Muscle of leg (tissue), 11 donors: Measurements from ENCODE around the gene KCNJ10. TPM values are rescaled to one million over a fixed set of nuclear protein-coding genes. Genes with fewer than 3 reads are reported as not detected.

Experiments
- DNase-seq: peaks from one replicate; pipeline ENCODE4 v3.0.0; 2013
- H3K27ac ChIP-seq: one replicate; pipeline ENCODE4 v1.5.1; 2013; ENCODE audit warnings: mild to moderate bottlenecking, low read length, control low read depth
- H3K27me3 ChIP-seq: one replicate; pipeline ENCODE4 v1.6.1; 2013; ENCODE audit warnings: low read length; ENCODE audit not compliant: control insufficient read depth, insufficient read depth
- H3K36me3 ChIP-seq: one replicate; pipeline ENCODE4 v1.6.1; 2013; ENCODE audit warnings: low read length; ENCODE audit not compliant: control insufficient read depth, insufficient read depth
- H3K4me1 ChIP-seq: one replicate; pipeline ENCODE4 v1.6.1; 2013; ENCODE audit warnings: low read length; ENCODE audit not compliant: control insufficient read depth, insufficient read depth
- H3K4me3 ChIP-seq: one replicate; pipeline ENCODE4 v1.5.1; 2013; ENCODE audit warnings: low read length, control low read depth
- H3K9me3 ChIP-seq: replicated peaks from 2 replicates; pipeline ENCODE4 v1.6.1; 2013; ENCODE audit warnings: low read depth, low read length; ENCODE audit not compliant: control insufficient read depth
- WGBS: methylation state at CpG from one replicate; pipeline ENCODE4 v1.1.5; 2013; ENCODE audit warnings: missing lambda C conversion rate; ENCODE audit not compliant: insufficient coverage; 5-methylcytosine and 5-hydroxymethylcytosine counted together
- polyA plus RNA-seq, 8 donors: library from polyadenylated mRNA; unstranded; fragments of 120-200 nt; gene quantifications; one replicate each; pipeline versions ENCODE4 v1.2.1 to v1.2.3, GENCODE V29; 2013; ENCODE audit warnings: inconsistent platforms in 1 of 8, low replicate concordance in 1 of 8; ENCODE audit not compliant: insufficient read length in 8 of 8, insufficient read depth in 1 of 8
- total RNA-seq: library from RNA; stranded (reverse); fragments of 120-200 nt; gene quantifications from one replicate; pipeline ENCODE4 v1.2.4, GENCODE V29; 2013

The KCNJ10 gene
- total and polyA plus RNA-seq, 9 donors = 0.30 to 1.6 (median 0.64) TPM

DNA sequence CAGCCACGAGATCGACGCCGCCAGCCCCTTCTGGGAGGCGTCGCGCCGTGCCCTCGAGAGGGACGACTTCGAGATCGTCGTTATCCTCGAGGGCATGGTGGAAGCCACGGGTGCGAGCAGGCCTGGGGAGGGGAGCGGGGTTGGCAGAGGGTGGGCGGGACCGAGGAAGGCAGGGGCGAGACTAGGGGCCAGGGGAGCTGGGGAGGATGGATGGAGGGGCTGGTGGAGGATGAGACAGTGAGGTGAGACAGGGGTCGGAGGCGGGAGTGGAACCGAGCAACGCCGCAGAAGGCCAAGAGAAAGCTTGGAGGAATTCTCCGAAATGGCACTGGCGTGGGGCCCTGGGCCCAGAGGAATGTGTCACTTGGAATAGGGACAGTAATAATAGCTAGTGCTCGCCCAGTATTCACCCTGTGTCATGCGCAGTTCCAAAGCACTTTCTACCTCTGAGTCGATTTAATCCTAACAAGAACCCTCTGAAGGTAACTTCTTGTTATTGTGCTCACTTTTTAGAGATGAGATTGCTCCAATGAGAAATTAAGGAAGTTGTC, 14.9 kb upstream of the KCNJ10 start:
- H3K4me1 ChIP-seq = peaks cover 13% of the 10 kb centered on the region
- DNase-seq = no peak
- peaks cover 40% of the 10 kb centered on the region for H3K27me3 ChIP-seq
- H3K4me3 ChIP-seq = no peak overlapping the region
- WGBS = 83% methylated on average over 26 of the region's 30 CpGs
- no peak overlapping the region for H3K27ac ChIP-seq
- H3K9me3 ChIP-seq = no peaks in the 10 kb centered on the region
- H3K36me3 ChIP-seq = peaks cover 9% of the 10 kb centered on the region

DNA sequence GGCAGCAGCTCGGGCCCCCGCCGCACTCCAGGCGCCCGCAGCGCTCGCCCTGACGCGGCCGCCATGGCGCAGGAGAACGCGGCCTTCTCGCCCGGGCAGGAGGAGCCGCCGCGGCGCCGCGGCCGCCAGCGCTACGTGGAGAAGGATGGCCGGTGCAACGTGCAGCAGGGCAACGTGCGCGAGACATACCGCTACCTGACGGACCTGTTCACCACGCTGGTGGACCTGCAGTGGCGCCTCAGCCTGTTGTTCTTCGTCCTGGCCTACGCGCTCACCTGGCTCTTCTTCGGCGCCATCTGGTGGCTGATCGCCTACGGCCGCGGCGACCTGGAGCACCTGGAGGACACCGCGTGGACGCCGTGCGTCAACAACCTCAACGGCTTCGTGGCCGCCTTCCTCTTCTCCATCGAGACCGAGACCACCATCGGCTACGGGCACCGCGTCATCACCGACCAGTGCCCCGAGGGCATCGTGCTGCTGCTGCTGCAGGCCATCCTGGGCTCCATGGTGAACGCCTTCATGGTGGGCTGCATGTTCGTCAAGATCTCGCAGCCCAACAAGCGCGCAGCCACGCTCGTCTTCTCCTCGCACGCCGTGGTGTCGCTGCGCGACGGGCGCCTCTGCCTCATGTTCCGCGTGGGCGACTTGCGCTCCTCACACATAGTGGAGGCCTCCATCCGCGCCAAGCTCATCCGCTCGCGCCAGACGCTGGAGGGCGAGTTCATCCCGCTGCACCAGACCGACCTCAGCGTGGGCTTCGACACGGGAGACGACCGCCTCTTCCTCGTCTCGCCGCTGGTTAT, 14.2 kb upstream of the KCNJ10 start:
- peak; percentile 60 for DNase-seq
- peak overlapping the region; percentile 26 for H3K4me3 ChIP-seq
- H3K9me3 ChIP-seq = no peaks in the 10 kb centered on the region
- H3K27me3 ChIP-seq = peaks cover 40% of the 10 kb centered on the region
- WGBS = 20% methylated on average over 96 of the region's 96 CpGs
- no peak overlapping the region for H3K27ac ChIP-seq
- H3K4me1 ChIP-seq = peaks cover 13% of the 10 kb centered on the region
- H3K36me3 ChIP-seq = peaks cover 8% of the 10 kb centered on the region

DNA sequence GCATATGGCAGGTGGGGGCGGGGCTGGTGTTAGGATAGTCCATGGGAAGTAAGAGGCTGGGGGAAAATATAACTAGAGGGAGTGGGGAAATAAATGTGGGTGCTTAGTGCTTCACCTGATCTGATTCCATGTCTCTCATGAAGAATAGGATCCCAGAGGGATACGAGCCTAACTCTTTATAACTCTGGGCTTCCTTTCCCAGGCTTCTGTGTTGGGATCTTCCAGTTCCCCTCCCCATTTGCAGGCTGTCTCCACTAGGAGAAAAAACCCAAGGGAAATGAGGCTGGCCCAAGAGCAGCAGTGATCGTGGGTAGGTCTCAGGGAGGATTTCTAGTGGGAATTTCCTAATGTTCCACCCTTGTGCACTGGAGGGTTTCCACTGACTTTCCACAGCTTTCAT, 13.0 kb upstream of the KCNJ10 start:
- Histone ChIP-seq H3K27me3 (peaks cover 44% of the 10 kb centered on the region), H3K9me3 (no peaks in the 10 kb centered on the region), H3K4me3 (no peak overlapping the region), H3K36me3 (peaks cover 2% of the 10 kb centered on the region), H3K27ac (no peak overlapping the region), H3K4me1 (peaks cover 22% of the 10 kb centered on the region)
- WGBS = 57% methylated on average over 3 of the region's 3 CpGs
- no peak for DNase-seq

DNA sequence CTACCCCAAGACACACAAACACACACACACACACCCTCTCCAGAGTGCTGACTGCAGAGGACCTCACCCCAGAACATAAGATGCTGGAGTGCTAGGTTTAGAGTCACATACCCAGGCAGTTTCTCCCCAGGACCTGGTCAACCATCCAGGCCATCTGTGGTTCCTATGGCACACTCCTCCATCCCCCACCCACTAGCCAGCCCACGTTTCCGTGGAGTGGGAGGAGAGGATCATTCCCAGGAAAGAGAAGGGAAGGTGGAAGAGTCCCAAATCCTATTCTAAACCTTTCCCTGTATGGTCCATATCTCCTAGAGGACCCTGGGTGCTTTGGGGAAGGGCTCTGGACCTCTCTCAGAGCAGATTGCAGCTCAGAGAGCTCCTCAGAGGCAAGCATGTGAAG, 12.5 kb upstream of the KCNJ10 start:
- Histone ChIP-seq H3K4me1 (peaks cover 23% of the 10 kb centered on the region), H3K4me3 (no peak overlapping the region), H3K36me3 (no peaks in the 10 kb centered on the region), H3K27ac (no peak overlapping the region), H3K9me3 (no peaks in the 10 kb centered on the region), H3K27me3 (peaks cover 44% of the 10 kb centered on the region)
- DNase-seq = no peak
- WGBS = no CpG with 5 or more reads among the region's 2 CpGs

DNA sequence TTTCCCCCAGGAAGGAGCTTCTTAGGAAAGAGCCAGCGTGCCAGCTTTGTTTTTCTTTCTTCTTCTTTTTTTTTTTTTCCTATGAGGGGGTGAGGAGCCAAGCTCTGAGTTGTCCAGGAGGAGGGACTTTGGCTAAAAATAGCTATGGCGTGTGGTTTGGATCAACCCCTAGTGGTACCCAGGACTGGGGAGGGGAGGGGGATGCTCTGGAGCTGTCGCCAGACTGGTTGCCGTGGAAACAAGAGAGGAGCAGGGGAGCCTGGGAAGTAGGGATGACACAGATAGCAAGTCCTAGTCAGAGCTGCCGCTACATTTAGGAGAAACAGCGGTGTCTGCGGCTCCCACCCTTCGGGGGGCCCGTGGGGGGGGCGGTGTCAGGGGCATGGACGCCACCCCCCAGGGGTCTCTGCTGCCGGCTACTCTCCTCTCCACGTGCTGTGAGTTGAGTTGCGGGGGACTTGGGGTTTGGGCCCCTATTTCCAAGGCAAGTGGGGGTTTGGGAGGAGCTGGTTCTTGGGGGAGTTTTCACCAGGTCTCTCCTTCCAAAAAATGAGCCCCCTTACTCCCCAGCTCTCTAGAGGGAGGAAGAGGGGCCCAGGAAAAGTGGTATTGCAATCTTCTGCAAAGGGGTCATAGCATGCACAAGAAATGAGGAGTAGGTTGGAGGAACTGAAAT, 11.4 kb upstream of the KCNJ10 start, which contains the start of gene KCNJ9:
Gene KCNJ9, plus strand, starts transcription at position 278 of the 676 bp plus-strand sequence. CDS start 2,493 bp downstream, outside the sequence.
- Histone ChIP-seq H3K27me3 (peaks cover 44% of the 10 kb centered on the region), H3K4me1 (peaks cover 23% of the 10 kb centered on the region), H3K27ac (no peak within 1 kb of the TSS), H3K4me3 (no peak within 1 kb of the TSS), H3K9me3 (no peaks in the 10 kb centered on the region), H3K36me3 (no peaks in the 10 kb centered on the region)
- no peak for DNase-seq
- 21% methylated on average over 8 of the region's 14 CpGs for WGBS

DNA sequence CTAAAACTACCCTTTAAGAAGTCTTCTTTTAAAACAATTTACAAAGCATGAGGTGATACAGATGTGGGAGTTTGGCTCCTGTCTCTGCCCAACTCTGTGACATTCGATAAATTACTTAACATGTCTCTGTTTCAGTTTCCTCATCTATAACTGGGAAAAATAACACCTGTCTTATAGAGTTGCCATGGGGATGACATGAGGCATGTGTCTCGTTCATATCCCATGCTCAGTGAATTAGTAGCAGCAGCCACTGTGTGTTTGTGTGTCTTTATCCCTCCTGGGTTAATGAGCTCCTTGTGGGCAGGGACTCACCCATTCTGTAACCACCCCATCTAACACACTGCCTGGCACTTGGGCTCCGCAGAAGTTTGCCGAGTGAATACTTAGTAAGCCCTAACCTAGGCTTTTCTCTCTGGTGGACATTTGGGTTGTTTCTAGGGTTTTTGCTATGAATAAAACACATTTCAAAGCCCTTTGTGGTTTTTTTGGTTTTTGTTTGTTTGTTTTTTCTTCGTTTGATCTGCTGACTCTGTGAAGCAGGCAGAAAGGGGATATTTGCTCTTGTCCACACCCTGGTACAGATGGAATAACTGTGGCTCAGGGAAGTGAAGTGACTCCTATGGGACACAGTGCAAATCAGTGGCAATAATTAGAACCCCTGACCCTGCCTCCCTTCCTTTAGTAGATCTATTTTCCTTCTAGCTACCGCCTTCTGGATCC, 10.6 kb upstream of the KCNJ10 start:
- DNase-seq = no peak
- H3K4me1 ChIP-seq = peaks cover 15% of the 10 kb centered on the region
- no peak overlapping the region for H3K4me3 ChIP-seq
- peaks cover 47% of the 10 kb centered on the region for H3K27me3 ChIP-seq
- H3K27ac ChIP-seq = no peak overlapping the region
- no peaks in the 10 kb centered on the region for H3K36me3 ChIP-seq
- WGBS = no CpG with 5 or more reads among the region's 6 CpGs
- no peaks in the 10 kb centered on the region for H3K9me3 ChIP-seq

DNA sequence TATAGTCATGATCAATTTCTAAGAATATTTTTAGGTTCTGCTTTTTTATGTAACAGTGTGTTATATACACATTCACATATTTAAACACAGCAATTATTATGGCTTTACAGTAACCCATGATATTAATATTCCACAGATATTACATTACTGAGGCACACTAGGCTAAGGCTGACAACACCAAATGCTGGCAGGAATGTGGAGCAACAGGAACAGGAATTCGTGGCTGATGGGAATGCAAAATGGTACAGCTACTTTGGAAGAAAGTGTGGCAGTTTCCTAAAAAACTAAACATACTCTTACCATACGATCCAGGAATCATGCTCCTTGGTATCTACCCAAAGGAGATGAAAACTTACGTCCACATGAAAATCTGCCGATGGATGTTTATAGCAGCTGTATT, 9.5 kb upstream of the KCNJ10 start:
- peaks cover 15% of the 10 kb centered on the region for H3K4me1 ChIP-seq
- no CpG with 5 or more reads among the region's 4 CpGs for WGBS
- H3K4me3 ChIP-seq = no peak overlapping the region
- no peaks in the 10 kb centered on the region for H3K36me3 ChIP-seq
- no peaks in the 10 kb centered on the region for H3K9me3 ChIP-seq
- H3K27me3 ChIP-seq = peaks cover 45% of the 10 kb centered on the region
- H3K27ac ChIP-seq = no peak overlapping the region
- DNase-seq = no peak

DNA sequence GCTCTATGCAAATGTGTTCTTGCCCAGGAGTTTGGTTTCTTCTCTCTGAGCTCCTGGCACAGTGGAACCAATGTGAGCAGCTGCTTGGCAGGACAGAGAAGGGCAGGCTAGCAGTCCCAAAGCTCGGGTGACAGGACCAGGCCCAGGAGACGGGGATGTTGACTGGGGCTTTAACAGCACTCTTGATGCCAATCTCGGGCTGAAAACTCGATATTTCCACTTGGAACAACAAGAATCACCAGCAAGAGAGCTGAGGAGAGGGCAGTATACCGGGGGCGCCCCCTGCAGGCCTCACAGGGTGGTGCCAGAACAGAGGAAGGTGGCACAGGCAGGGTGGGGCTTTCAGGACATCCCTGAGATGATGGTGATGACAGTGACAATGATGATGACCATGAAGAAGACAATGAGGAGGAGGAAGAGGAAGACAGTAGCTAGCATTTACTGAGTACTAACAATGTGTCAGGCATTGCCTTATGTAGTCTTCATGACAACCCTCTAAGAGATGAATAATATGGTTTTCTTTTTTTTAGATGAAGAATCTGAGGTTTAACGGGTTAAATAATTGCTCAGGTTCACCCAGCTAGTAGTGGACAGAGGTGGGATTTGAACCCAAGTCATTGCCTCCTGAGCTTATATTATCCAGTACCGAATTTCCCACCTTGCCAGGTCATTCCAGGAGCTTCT, 8.7 kb upstream of the KCNJ10 start:
- no peaks in the 10 kb centered on the region for H3K9me3 ChIP-seq
- peak; percentile 82 for DNase-seq
- H3K27ac ChIP-seq = peak overlapping the region; percentile 13
- H3K27me3 ChIP-seq = peaks cover 37% of the 10 kb centered on the region
- no peaks in the 10 kb centered on the region for H3K36me3 ChIP-seq
- peaks cover 10% of the 10 kb centered on the region for H3K4me1 ChIP-seq
- no peak overlapping the region for H3K4me3 ChIP-seq
- WGBS = 25% methylated on average over 6 of the region's 8 CpGs

DNA sequence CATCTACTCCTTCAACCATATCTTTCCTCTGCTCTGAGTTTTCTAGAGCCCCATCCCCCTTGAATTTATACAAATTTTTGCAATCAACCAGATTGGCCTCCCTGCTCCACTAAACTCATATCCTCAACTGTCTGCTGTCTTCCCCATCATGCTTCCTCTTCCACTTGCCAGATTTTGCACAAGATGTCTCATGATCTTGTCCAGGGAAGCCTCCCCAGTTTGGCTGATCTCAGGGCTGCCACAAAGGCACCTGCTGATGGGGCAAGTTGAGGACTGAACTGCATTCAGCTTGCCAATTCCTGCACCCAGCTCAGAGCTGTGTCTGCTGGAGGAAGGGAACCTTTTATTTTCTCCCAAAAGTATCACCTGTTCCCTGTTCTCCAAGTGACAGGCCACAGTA, 7.5 kb upstream of the KCNJ10 start:
- peaks cover 10% of the 10 kb centered on the region for H3K4me1 ChIP-seq
- H3K27ac ChIP-seq = no peak overlapping the region
- no peak for DNase-seq
- no peaks in the 10 kb centered on the region for H3K36me3 ChIP-seq
- H3K9me3 ChIP-seq = no peaks in the 10 kb centered on the region
- H3K27me3 ChIP-seq = peaks cover 25% of the 10 kb centered on the region
- no peak overlapping the region for H3K4me3 ChIP-seq
